HG02610 (cell line): ENCODE measurements around the gene TSPAN9.

Source experiments
- ATAC-seq: cut with Tn5 transposase; IDR thresholded peaks from one replicate; pipeline ENCODE4 v1.9.1; 2021; ENCODE audit warnings: mild to moderate bottlenecking, moderate library complexity; ENCODE audit not compliant: unreplicated experiment

The TSPAN9 gene

GRCh38 chr12:3241621-3242020 lies 164.4 kb downstream of the TSPAN9 start:
- ATAC-seq = no peak

DNA sequence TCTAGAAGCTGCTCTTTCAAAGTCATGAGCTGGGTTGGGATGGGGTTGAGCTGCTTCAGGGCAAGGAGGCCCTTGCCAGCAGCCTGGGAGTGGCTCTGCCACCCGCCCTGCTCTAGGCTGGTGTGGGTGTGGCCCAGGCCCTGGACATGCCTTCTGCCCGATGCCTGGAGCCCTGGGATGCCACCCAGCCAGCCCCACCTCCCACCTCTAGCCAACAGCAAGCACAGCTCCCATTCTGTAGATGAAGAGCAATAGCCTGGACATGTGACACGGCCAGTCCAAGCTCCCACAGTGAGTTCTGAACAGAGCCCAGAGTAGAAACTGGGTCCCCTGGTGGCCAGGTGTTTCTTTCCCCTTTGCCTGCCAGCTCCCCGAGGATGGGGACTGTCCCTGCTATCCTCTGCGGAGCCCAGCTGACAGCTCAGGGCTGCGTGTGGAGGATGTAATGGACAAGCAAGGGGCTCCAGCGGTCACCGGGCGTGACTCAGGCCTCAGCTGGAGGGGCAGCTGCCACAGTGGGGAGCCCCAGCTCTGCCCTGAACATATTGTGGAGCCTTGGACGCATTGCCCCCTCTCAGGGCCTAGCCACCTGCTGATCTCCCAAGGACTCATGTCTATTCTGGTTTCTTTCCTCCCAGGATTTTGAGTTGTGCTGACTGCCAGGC lies 165.2 kb downstream of the TSPAN9 start:
- ATAC-seq = no peak

DNA sequence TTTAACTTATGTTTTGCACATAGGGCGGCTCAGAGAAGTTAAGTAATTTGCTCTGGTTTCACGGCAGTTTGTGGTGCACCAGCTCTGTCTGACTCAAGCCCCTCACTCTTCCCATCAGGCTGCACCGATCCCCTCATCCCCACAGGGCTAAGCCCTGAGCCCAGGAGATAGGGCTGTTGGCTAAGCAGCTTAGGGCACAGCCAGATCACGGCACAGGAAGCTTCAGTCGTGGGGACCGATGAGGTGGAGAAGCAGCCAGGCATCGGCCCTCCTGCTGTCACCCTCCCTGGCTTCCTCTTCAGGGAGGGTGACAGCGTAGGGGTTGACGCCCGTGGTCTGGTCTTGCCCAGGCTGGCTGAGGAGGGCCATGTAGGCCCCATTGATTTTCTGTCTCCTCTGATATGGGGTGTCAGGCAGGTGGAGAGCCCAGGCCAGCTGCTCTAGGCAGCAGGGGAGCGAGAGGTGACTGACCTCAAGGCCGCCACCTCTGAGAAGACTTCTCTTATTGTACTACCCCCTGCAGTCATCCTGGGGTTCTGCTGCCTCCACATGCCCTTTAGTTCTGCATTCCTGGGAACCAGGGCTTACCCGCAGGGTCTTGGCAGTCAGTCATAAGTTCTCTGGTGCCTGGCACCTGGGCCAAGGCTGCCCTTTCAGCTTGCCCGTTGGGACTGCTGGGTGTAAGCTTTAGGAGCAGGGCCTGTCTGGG lies 166.4 kb downstream of the TSPAN9 start:
- ATAC-seq = no peak

DNA sequence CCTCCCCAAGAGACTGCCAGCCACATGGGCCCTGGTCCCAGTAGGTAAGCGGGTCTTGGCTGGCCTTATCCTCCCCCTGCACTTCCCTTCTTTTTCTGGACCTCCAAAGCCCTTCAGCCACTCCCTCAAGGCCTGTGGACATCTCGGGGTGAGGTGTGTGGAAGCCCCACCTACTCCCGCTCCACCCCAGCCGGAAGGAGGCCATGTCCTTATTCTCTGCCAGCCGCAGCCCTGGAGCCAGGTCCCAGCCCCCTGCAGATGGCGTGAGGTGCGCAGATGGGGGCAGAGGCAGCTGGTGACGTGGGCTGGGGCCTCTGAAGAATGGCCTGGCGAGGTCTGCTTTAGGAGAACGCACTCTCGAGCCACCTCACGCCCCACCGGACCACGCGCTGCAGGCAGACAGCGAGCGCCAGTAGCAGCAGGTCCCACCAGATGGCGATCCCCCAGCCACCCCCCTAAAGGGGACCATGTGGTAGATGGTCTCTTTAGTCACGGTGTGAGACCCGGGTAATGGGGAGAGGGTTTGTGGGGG lies 167.1 kb downstream of the TSPAN9 start:
- no peak for ATAC-seq

- ATAC-seq = no peak
Measured at GRCh38 chr12:3246253-3246652, 169.1 kb downstream of the TSPAN9 start.

- no peak for ATAC-seq
Measured at GRCh38 chr12:3247077-3247476, 169.9 kb downstream of the TSPAN9 start.

GRCh38 chr12:3247629-3248161 lies 170.5 kb downstream of the TSPAN9 start:
- no peak for ATAC-seq

- ATAC-seq = no peak
Measured at GRCh38 chr12:3249081-3249800, 172.1 kb downstream of the TSPAN9 start.

DNA sequence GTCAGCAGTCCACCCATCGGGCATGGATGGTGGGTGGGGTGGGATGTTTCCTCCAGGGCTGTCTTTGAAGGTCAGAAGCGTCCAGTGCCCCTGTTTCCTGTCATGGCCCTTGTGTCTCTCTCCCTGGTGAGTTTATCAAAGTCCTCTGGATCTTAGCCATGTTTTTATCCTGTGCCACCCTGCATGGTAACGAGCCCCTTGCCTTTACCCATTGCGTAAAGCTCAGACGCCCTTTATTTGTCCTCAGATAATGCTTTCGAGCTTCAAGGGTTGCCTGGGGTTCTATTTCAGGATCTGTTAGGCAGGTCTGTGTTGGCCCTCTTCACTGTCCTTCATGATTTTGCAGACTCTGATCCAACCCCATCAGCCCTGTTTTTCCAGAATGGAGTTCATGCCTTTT lies 172.9 kb downstream of the TSPAN9 start:
- no peak for ATAC-seq

DNA sequence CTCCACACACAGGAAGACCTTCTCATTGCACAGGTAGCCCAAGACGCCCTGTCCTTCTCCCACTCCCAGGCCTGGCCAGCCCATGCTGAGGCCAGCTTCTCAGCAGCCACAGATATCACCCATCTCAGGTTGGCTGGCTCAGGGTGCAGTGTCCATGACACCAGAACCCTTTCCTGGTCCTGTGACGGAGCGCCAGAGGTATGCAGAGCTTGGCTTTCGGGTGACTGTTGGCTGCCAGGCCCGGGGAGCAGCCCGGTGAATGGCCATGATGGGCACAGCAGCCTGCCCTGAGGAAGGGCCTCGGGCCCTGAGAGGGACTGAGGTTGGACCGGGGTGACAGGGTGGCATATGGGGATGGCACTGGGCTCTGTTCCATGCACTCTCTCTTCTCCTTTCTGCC lies 173.4 kb downstream of the TSPAN9 start:
- ATAC-seq = no peak

GRCh38 chr12:3251067-3251466 lies 173.9 kb downstream of the TSPAN9 start:
- no peak for ATAC-seq

DNA sequence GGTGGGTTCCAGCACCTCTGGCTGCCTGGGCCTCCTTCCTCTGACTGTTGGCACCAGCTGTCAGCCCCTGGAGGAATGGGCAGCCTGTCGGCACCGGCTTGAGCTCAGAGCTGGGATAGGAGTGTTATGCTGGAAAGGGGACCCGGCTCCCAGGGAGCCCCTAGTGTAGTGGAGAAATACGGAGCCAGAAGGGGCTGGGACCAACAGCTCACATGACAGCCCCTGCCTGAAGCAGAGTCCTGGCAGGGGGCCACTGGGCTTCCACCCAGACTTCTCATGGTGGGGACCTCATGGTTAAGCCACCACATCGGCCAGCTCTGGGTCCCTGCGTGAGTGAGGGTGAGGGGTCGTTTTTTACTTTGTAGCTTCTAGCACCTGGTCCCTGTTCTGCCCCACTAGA lies 174.5 kb downstream of the TSPAN9 start:
- no peak for ATAC-seq

DNA sequence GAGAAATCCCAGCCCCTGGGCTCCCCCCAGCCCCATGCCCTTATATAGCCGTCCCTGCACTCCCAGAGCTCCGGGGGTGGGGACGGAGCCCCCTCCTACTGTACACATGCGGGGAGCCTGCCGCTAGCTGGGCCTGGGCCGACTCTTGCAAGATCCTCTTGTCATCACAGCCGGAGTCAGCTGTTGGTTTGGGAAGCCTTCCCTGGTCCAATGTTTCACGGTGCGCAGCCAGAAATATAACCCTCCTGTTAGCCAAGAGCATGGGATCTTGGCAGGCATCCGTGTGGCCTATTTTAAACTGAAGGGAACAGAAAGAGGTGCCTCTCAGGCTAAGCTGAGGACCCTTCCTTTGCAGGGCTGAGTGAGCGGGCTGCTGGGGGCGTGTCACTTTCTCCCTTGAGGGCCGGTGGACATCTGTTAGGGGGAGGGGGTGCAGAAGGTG lies 175.3 kb downstream of the TSPAN9 start:
- no peak for ATAC-seq

GRCh38 chr12:3253682-3254275 lies 176.6 kb downstream of the TSPAN9 start:
- no peak for ATAC-seq

DNA sequence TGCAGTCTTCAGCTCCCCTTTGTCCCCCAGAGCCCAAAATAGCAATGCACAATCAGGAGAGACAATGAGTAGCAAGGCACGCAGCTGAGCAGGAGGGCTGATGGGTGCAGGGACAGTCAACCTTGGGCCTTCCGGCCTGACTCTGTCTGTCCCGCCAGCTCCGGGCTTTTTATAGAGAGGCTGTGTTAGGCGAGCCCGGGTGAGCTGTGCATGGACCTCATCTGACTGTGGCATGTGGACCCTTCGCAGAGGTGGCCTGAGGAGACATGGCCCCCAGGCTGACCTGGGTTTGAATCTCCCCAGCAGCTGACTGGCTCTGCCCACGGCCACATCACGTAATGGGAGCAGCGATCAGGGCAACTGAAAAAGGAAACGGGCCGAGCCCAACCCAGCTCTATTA lies 177.9 kb downstream of the TSPAN9 start:
- ATAC-seq = no peak

- ATAC-seq = no peak
Measured at GRCh38 chr12:3256103-3256631, 179.0 kb downstream of the TSPAN9 start.

DNA sequence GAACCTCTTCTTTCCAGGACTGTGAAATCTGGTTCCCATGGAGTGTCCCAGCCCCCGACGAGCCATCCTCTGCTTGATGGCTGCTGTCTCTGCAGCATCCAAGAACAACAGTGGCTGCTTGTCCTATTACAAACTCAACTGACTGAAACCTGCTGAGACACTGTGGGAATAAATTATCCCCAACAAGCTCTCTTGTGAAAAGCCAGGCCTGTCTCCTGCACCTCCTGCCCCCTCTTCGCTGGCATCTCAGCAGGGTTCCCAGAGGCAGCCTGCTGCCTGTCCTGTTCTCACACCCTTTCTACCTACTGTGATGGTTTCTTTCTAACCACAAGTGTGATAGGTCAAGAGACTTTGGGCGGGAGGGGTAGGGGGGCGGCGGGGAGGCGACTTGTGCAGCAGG lies 180.2 kb downstream of the TSPAN9 start:
- ATAC-seq = no peak

DNA sequence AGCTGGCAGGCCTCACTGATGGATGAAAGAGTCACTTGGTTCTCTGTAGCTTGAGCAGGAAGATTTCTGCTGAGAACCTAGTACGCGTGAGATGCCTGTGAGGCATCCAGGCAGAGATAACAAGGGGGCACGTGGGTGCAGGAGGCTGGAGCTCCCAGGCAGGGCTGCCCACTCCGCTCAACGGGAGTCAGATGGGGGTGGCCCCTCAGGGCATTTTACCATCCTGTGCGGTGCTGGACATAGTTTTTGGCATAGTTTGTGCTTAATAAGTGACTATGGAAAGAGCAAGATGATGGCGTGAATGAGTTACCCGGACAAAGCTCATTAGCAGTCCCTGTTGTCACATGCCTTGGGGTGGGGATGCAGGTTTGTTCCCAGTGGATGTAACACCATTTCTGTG lies 182.8 kb downstream of the TSPAN9 start:
- ATAC-seq = no peak

DNA sequence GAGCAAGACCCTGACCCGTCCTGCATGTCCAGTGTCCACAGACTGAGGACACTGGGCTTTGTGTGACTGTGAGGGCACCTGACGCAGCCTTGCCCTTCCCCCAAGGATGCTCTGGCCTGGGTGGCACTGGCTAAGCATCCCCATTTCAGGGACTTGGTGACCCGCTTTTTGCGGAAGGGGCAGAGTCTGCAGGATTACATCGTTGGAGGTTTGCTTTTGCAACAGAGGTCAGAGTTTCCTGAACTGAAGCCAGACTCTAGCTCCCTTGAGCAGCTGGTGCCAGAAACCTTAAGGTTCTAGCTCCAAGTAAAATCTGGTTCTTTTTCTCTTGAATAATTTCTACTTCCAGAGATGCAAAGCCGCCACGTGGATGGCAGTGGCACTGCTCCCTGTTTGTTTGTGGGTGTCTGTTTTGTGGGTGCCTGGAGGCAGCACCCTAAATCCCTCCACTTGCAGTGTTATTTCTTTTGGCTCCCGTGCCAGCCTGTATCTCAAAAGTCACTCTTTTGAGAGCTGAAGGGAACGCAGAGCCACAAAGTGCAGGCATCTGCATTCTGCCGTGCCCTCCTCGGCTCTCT lies 184.7 kb downstream of the TSPAN9 start:
- ATAC-seq = no peak

- ATAC-seq = no peak
Measured at GRCh38 chr12:3262470-3262869, 185.3 kb downstream of the TSPAN9 start.
